AG09319 (cell line): ENCODE results near the gene SPACA4.
A peak's percentile ranks its signal among the peaks of the same experiment; 100 is the strongest.

Experiments
- DNase-seq: peaks from one replicate; pipeline ENCODE4 v3.0.0-alpha.2; 2010; ENCODE audit warnings: low read depth; ENCODE audit errors: extremely low read depth
- TF ChIP-seq, protein P1 (sequence below): IDR thresholded peaks from 2 replicates; pipeline ENCODE4 v1.5.1; 2011; ENCODE audit warnings: low read depth, mild to moderate bottlenecking, inconsistent platforms, low read length, moderate library complexity

SPACA4 gene

DNA sequence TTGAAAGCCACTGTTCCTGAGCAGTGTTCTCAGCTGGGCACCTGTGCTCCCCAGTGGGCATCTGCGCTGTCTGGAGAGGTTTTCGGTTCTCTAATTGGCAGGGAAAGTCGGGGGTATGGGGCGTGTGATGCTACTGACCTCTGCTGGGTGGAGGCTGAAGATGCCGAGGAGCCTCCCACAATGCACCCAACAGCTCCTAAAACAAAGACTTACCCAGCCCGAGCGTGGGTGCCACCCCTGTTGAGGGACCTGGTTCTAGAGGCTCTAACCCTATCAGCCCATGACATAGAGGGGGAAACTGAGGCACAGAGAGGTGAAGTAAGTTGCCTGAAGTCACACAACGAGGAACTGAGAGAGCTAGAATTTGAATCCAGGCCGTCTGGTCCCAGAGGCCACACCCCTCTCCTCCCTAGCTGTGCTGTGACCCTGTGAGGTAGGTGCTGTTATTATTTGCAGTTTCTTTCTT lies 2.3 kb downstream of the SPACA4 start:
- TF ChIP-seq, protein P1, sequence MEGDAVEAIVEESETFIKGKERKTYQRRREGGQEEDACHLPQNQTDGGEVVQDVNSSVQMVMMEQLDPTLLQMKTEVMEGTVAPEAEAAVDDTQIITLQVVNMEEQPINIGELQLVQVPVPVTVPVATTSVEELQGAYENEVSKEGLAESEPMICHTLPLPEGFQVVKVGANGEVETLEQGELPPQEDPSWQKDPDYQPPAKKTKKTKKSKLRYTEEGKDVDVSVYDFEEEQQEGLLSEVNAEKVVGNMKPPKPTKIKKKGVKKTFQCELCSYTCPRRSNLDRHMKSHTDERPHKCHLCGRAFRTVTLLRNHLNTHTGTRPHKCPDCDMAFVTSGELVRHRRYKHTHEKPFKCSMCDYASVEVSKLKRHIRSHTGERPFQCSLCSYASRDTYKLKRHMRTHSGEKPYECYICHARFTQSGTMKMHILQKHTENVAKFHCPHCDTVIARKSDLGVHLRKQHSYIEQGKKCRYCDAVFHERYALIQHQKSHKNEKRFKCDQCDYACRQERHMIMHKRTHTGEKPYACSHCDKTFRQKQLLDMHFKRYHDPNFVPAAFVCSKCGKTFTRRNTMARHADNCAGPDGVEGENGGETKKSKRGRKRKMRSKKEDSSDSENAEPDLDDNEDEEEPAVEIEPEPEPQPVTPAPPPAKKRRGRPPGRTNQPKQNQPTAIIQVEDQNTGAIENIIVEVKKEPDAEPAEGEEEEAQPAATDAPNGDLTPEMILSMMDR = peak; percentile 55
- no peak for DNase-seq

DNA sequence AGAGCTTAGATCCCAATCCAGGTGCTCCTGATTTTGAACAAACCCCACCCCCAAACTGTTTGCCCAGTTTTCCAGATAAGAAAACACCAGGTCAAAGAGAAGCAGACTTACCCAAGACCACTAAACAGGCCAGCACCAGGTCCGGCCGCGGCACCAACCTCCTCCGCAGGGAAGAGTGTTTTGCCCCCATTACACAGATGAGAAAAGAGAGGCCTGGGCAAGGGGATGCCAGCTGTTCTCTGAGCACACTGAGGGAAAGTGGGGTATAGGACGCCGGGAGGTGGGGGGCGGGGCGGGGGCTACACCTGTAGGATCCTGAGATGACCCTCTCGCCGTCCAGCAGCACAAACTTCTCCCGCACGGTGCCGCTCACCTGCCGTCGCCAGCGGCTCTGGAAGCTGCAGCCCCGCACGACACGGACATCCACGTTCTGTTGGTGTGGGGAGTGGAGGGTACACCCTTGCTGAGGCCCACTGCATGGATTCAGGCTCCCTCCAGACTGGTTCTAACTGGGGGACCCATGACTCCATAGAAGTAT lies 3.1 kb downstream of the SPACA4 start:
- TF ChIP-seq, protein P1 = no peak
- no peak for DNase-seq

DNA sequence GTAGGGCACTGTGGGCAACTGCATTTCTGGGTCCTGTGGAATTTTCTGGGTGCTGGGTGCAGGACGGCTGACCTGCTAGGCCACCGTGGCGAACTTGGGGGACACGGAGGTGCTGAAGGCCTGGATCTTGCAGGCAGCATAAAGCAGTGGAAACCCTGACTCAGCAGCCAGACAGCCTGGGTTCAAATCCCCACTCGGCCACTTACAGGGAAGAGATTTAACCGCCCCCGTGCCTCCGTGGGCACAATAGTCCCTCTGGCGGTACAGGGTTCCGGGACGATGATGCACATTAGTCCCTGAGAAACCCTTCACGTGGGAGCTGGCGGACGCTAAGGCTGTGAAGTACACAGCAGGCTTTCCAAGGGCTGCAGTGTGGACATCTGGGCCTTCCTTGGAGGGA lies 5.3 kb downstream of the SPACA4 start:
- TF ChIP-seq, protein P1 = no peak
- DNase-seq = no peak

DNA sequence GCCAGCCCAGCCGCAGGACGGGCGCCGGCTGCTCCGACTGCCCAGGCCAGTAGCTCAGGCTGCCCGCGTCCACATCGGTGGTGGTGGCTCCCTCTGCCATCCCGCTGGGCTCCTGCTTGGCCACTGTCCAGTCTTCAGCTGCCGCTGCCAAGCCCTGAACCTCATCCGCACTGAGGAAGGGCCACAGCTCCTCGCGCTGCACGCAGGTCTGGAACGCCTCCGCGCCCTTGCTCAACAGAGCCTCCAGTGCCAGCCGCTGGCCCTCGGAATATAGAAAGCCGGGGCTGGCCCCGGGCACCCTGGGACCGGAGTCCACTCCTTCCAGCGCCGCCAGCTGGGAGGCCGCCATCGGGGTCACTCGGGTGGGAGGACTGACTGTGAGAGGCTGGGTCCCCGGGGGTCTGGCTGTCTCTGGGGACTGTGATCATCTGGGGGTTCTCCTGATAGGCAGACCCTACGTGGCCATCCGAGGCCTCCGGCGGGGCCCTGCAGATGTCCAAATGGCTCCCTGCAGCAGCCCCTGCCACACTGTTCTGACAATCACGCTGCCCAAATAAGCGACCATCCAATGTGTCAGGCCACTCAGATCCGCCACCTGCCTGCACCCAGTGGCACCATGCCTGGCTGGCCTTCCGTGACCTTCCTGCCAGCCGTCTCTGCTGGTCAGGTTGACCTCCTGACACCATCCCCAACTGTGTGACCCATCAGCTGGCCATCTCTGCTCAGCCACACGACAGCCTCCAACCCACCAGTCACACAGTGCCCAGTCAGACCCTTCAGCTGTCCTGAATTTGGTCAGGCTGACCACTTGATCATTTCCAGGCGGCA lies 6.7 kb downstream of the SPACA4 start:
- no peak for DNase-seq
- TF ChIP-seq, protein P1 = no peak

DNA sequence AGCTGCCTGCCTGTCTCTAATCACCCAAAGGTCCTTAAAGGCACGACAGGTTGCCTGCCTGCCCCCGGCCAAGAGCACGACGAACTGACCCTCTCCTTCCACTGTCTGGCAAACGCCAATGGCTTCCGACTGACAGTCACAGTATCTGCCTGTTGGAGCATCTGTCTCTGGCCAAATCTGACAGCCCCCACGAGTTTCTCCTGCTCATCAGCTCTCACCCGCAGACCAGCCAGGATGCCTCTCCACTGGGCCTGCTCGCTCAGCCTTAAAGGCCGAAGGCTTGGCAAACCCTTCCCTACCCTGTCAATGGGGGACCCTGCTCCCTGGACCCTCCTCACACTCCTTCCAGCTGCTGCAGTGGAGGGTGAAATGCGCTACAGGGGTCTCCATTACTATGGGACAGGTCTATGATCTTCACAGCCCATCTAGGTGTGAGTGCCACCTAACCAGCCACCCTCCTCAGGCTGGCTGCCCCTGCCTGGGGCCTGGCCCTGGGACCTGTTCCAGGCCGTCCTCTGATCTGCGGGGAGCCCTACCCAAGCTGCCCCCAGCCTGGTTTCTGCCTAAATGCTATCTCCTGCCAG lies 7.4 kb downstream of the SPACA4 start:
- no peak for DNase-seq
- TF ChIP-seq, protein P1 = no peak

DNA sequence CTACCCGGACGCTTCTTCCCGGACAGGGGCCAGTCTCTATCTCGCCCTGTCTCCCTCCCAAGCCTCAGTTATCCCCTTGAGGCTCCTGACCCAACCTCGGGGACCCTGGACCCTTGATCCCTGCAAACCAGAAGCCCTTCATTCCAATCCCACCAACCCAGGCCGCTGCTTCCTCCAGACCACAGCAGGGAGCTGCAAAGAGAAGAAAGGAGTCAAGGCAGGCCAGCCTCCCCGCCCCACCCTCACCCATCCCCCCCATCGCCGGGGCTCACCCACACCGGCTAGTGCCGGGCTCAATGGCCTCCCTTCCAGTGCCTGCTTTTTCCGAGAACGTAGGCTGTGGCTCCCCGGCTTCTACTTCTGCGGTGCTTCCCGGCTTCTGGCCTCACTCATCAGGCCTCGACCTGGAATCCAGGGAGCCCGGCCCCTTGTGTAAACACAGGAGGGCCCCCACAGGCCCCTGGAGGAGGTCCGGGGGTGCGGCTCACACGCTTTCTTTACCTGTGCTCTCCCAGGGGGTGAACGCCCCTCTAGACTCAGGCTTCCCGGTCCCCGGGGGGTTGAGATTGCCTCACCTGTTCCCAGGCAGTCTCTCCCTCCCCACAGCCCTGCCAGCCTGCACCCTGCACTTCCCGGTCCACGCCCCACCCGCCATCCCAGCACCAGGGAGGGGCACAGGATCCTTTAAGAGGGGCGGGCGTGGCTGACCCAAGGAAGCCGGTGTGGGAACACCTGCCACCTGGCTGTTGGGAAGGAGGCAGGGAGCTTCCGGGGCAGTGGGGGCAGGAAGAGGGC lies 8.1 kb downstream of the SPACA4 start, which contains the start of gene FAM83E:
TSS of gene FAM83E (minus strand) at position 641 of the 795 bp plus-strand sequence. CDS start 1,704 bp downstream, outside the sequence.
- TF ChIP-seq, protein P1 = no peak
- no peak for DNase-seq
